GM12878 (cell line): ENCODE measurements around the gene WSCD2. TPM values are rescaled to one million over a fixed set of nuclear protein-coding genes. Genes with fewer than 3 reads are reported as not detected.

Source experiments
- ATAC-seq: fragments of 200-7000 bp; cut with Tn5 transposase; 3 replicates; pipeline ENCODE4 v1.9.1; 2020; ENCODE audit warnings: mild to moderate bottlenecking, moderate library complexity
- BruUV-seq: library from RNA; stranded (reverse); fragments of 400-500 nt; replicated peaks from 2 replicates; lab custom pipeline; 2021; lab: Mats Ljungman, UMichigan
- CTCF ChIA-PET: fragments of 300-600 bp; sonication (Branson Sonifier 250); formaldehyde crosslinking; extraction: SDS; loops from one replicate; lab custom pipeline; 2021; ENCODE audit warnings: inconsistent platforms; lab: Yijun Ruan, JAX
- POLR2A ChIA-PET: fragments of 350-600 bp; formaldehyde crosslinking; extraction: SDS; loops from one replicate; lab custom pipeline; 2021; ENCODE audit warnings: inconsistent platforms; lab: Charles Lee
- RAD21 ChIA-PET: fragments of 300-600 bp; sonication (Branson Sonifier 250); formaldehyde crosslinking; loops from one replicate; lab custom pipeline; 2023; ENCODE audit warnings: antibody characterized with exemption; ENCODE audit not compliant: unreplicated experiment; lab: Charles Lee
- SMC1A ChIA-PET: fragments of 300-600 bp; sonication (Branson Sonifier 250); formaldehyde crosslinking; loops from one replicate; lab custom pipeline; 2023; ENCODE audit not compliant: unreplicated experiment, uncharacterized antibody; lab: Charles Lee
- DNase-seq: peaks from one replicate; pipeline ENCODE4 v3.0.0-alpha.2; 2011; ENCODE audit warnings: low read depth, low spot score
- FAIRE-seq: peaks from 3 replicates; lab custom pipeline; 2011; peaks lifted over from hg19 to GRCh38; lab: Jason Lieb, UNC
- H2AFZ ChIP-seq: 2 replicates; pipeline ENCODE4 v1.6.0; 2011; ENCODE audit warnings: low read depth, low read length, control low read depth; ENCODE audit not compliant: control insufficient read depth
- H3K27ac ChIP-seq: 2 replicates; pipeline ENCODE4 v1.5.1; 2011; ENCODE audit warnings: control low read depth; ENCODE audit not compliant: control insufficient read depth, insufficient read depth
- H3K27me3 ChIP-seq, 2 experiments: replicated peaks in 1 of 2; 2 replicates each; pipeline versions ENCODE4 v1.6.0 to v1.6.1; 2011; ENCODE audit warnings: low read length in 1 of 2; ENCODE audit not compliant: control insufficient read depth in 2 of 2, insufficient read depth in 2 of 2
- H3K36me3 ChIP-seq, 2 experiments: 2 replicates each; pipeline ENCODE4 v1.5.1; 2011; ENCODE audit warnings: low read length in 1 of 2; ENCODE audit not compliant: control insufficient read depth in 2 of 2, insufficient read depth in 2 of 2
- H3K4me1 ChIP-seq: 2 replicates; pipeline ENCODE4 v1.6.1; 2011; ENCODE audit warnings: mild to moderate bottlenecking, low read length, moderate library complexity, mixed read lengths; ENCODE audit not compliant: control insufficient read depth, insufficient read depth
- H3K4me2 ChIP-seq: 2 replicates; pipeline ENCODE4 v1.6.0; 2011; ENCODE audit warnings: control low read depth; ENCODE audit not compliant: control insufficient read depth, insufficient read depth
- H3K4me3 ChIP-seq: fragments of 200-600 bp; sonication (generic); 2 replicates; pipeline ENCODE4 v1.5.1; 2016
- H3K79me2 ChIP-seq: 2 replicates; pipeline ENCODE4 v1.6.0; 2011; ENCODE audit warnings: low read length; ENCODE audit not compliant: control insufficient read depth, insufficient read depth
- H3K9ac ChIP-seq: 2 replicates; pipeline ENCODE4 v1.8.0; 2011; ENCODE audit warnings: low read length, control low read depth, mixed read lengths; ENCODE audit not compliant: control insufficient read depth, insufficient read depth
- H3K9me3 ChIP-seq: replicated peaks from 3 replicates; pipeline ENCODE4 v1.5.1; 2011; ENCODE audit warnings: mild to moderate bottlenecking, low read length; ENCODE audit not compliant: control insufficient read depth, insufficient read depth
- H4K20me1 ChIP-seq: 2 replicates; pipeline ENCODE4 v1.6.0; 2011; ENCODE audit not compliant: control insufficient read depth, insufficient read depth
- CBX3 ChIP-seq: fragments of 200-600 bp; sonication (generic); IDR thresholded peaks from 2 replicates; pipeline ENCODE4 v1.6.1; 2016; ENCODE audit warnings: low read depth, borderline replicate concordance
- CEBPB ChIP-seq, 2 experiments: fragments of 150-350 bp in 1 of 2; IDR thresholded peaks; 2 replicates each; pipeline ENCODE4 v1.6.1; 2012 to 2014; ENCODE audit warnings: low read depth in 2 of 2, low read length in 2 of 2, borderline replicate concordance in 1 of 2, inconsistent platforms in 1 of 2
- CREM ChIP-seq: IDR thresholded peaks from 2 replicates; pipeline ENCODE4 v1.6.1; 2014; ENCODE audit warnings: antibody characterized with exemption, low read depth
- DPF2 ChIP-seq: fragments of 450-650 bp; IDR thresholded peaks from 2 replicates; pipeline ENCODE4 v1.6.1; 2017; ENCODE audit warnings: mild to moderate bottlenecking
- EED ChIP-seq: sonication (generic); IDR thresholded peaks from 2 replicates; pipeline ENCODE4 v1.6.1; 2016; ENCODE audit warnings: antibody characterized with exemption, low read depth
- ETV6 ChIP-seq, 2 experiments: fragments of 450-650 bp in 1 of 2; IDR thresholded peaks in 1 of 2; conservative IDR thresholded peaks in 1 of 2; 2 replicates each; pipeline ENCODE4 v1.6.1; 2014; ENCODE audit warnings: antibody characterized with exemption in 1 of 2, borderline replicate concordance in 1 of 2, low read depth in 1 of 2, mild to moderate bottlenecking in 1 of 2, moderate library complexity in 1 of 2
- JUNB ChIP-seq: IDR thresholded peaks from 2 replicates; pipeline ENCODE4 v1.6.1; 2016; ENCODE audit warnings: antibody characterized with exemption, mild to moderate bottlenecking
- MAX ChIP-seq: IDR thresholded peaks from 2 replicates; pipeline ENCODE4 v1.6.1; 2012; ENCODE audit warnings: low read depth, low read length, improper control_type of control experiment
- MEF2B ChIP-seq: fragments of 450-650 bp; IDR thresholded peaks from 2 replicates; pipeline ENCODE4 v1.6.1; 2018; ENCODE audit warnings: mild to moderate bottlenecking, moderate library complexity; ENCODE audit not compliant: partially characterized antibody, poor library complexity, severe bottlenecking
- MYB ChIP-seq: fragments of 150-350 bp; IDR thresholded peaks from 2 replicates; pipeline ENCODE4 v1.6.1; 2014; ENCODE audit warnings: mild to moderate bottlenecking, low read depth, low read length, borderline replicate concordance
- NFIC ChIP-seq: IDR thresholded peaks from 2 replicates; pipeline ENCODE4 v1.6.1; 2012; ENCODE audit warnings: low read depth, mild to moderate bottlenecking, inconsistent platforms, low read length, moderate library complexity
- POLR2AphosphoS2 ChIP-seq: IDR thresholded peaks from 2 replicates; pipeline ENCODE4 v1.6.1; 2011; ENCODE audit warnings: low read depth, mild to moderate bottlenecking, low read length, improper control_type of control experiment, moderate library complexity
- RAD21 ChIP-seq: IDR thresholded peaks from 2 replicates; pipeline ENCODE4 v1.6.1; 2011; ENCODE audit warnings: mild to moderate bottlenecking, low read depth, low read length, moderate library complexity; ENCODE audit not compliant: insufficient read depth
- RBBP5 ChIP-seq: fragments of 200-600 bp; sonication (generic); conservative IDR thresholded peaks from 2 replicates; pipeline ENCODE4 v1.6.1; 2016
- SMARCA5 ChIP-seq: fragments of 450-650 bp; IDR thresholded peaks from 2 replicates; pipeline ENCODE4 v1.6.1; 2017; ENCODE audit warnings: mild to moderate bottlenecking
- TARDBP ChIP-seq: IDR thresholded peaks from 2 replicates; pipeline ENCODE4 v1.6.1; 2016; ENCODE audit warnings: borderline replicate concordance
- ZBTB11 ChIP-seq: fragments of 450-650 bp; formaldehyde crosslinking; IDR thresholded peaks from 2 replicates; pipeline ENCODE4 v1.5.0; 2022; ENCODE audit warnings: mild to moderate bottlenecking, missing genetic modification characterization
- ZNF274 ChIP-seq: IDR thresholded peaks from one replicate; pipeline ENCODE4 v1.8.0; 2011; ENCODE audit not compliant: insufficient read length, insufficient read depth
- whole genome bisulfite sequencing: methylation state at CpG from one replicate; pipeline ENCODE4 v1.1.6; 2016; ENCODE audit warnings: low lambda C conversion rate; ENCODE audit not compliant: insufficient replicate concordance, insufficient coverage; ENCODE audit errors: missing lambda C conversion rate; 5-methylcytosine and 5-hydroxymethylcytosine counted together
- in situ Hi-C: fragments of 300-500 bp; cut with MboI; formaldehyde crosslinking; loops from 9 replicates; pipeline ENCODE4 v1.14.3; 2018; ENCODE audit warnings: mixed read lengths
- intact Hi-C: fragments of 100-400 bp; cut with micrococcal nuclease; formaldehyde crosslinking; loops from one replicate; pipeline ENCODE4 v1.14.2; 2022; ENCODE audit not compliant: unreplicated experiment
- polyA plus RNA-seq, 11 experiments: library from polyadenylated mRNA; depleted of rRNA in 4 of 11; unstranded in 6 of 11; stranded (reverse) in 5 of 11; fragments of >200 nt; fragmentation: Nextera tagmentation in 4 of 11; fragmentation: Illumina TruSeq in 1 of 11; extraction: Ambion mirVana in 4 of 11; extraction: Trizol in 1 of 11; gene quantifications; 1 replicate in 1 of 11; 2 replicates in 10 of 11; pipeline versions ENCODE4 v1.2.1 to v1.2.3, GENCODE V29; 2011 to 2016; ENCODE audit warnings: inconsistent platforms in 2 of 11, missing spikeins in 2 of 11, low read depth in 1 of 11
- total RNA-seq, 4 experiments: library from RNA; depleted of rRNA in 3 of 4; stranded (reverse); fragments of >200 nt in 3 of 4; fragmentation: Illumina TruSeq in 1 of 4; extraction: Trizol in 1 of 4; gene quantifications; 2 replicates each; pipeline versions ENCODE4 v1.2.1 to v1.2.3, GENCODE V29; 2013 to 2021
- TF ChIP-seq, protein P1 (sequence below): fragments of 450-650 bp; IDR thresholded peaks from 2 replicates; pipeline ENCODE4 v1.6.1; 2014; ENCODE audit warnings: mild to moderate bottlenecking

WSCD2 gene
- total and polyA plus RNA-seq, 10 of the 15 experiments (the other 5 are each of a cell fraction or from before 2014, with no cell fraction given) = 0.41 TPM; not detected in 9

GRCh38 chr12:108098374-108098773, 30.7 kb upstream of the WSCD2 start:
- H2AFZ ChIP-seq = no peak overlapping the region
- ChIA-PET POLR2A (no interaction called here), SMC1A (interaction anchor here (0.7 kb wide), 1 partner anchor 358 kb away, joined by 3 read pairs; no protein-coding TSS in a partner anchor), RAD21 (no interaction called here), CTCF (interaction anchor here (1.2 to 1.3 kb wide), 2 partner anchors 20 to 96 kb away, joined by 3 to 4 read pairs; no protein-coding TSS in a partner anchor)
- FAIRE-seq (no peak), DNase-seq (no peak), ATAC-seq (no peak)
- no peak for TF ChIP-seq ETV6 (conservative IDR thresholded peaks at IDR 0.05 in 1 of 2, IDR thresholded peaks at IDR 0.05 in 1 of 2; ENCODE audit: borderline replicate concordance in 1 of 2, low read depth in 1 of 2)
- TF ChIP-seq CEBPB (IDR thresholded peaks at IDR 0.05; ENCODE audit: borderline replicate concordance in 1 of 2, low read depth in 2 of 2, low read length in 2 of 2) = no peak
- no peak for TF ChIP-seq DPF2
- no peak for TF ChIP-seq RAD21
- no peak for TF ChIP-seq TARDBP
- no peak for TF ChIP-seq MAX
- no peak for TF ChIP-seq ZBTB11 (CRISPR knock-in tag)
- no peak for TF ChIP-seq NFIC
- TF ChIP-seq POLR2AphosphoS2 = no peak
- TF ChIP-seq CREM = no peak
- TF ChIP-seq CBX3 = no peak
- no peak for TF ChIP-seq EED
- TF ChIP-seq, protein P1, sequence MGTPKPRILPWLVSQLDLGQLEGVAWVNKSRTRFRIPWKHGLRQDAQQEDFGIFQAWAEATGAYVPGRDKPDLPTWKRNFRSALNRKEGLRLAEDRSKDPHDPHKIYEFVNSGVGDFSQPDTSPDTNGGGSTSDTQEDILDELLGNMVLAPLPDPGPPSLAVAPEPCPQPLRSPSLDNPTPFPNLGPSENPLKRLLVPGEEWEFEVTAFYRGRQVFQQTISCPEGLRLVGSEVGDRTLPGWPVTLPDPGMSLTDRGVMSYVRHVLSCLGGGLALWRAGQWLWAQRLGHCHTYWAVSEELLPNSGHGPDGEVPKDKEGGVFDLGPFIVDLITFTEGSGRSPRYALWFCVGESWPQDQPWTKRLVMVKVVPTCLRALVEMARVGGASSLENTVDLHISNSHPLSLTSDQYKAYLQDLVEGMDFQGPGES = no peak
- no peak for TF ChIP-seq JUNB
- TF ChIP-seq MEF2B = no peak
- no peak for TF ChIP-seq MYB
- no peak for TF ChIP-seq SMARCA5
- no peak for TF ChIP-seq ZNF274
- no peak for TF ChIP-seq RBBP5
- no peak overlapping the region for H3K27ac ChIP-seq
- BruUV-seq = no TSS peak
- H3K4me1 ChIP-seq = no peaks in the 10 kb centered on the region; the same call in 1 of the 2 replicates
- 73% methylated on average over 8 of the region's 8 CpGs for WGBS
- no peak overlapping the region for H3K4me3 ChIP-seq
- no peaks in the 10 kb centered on the region for H3K9me3 ChIP-seq
- H3K79me2 ChIP-seq = no peaks in the 10 kb centered on the region
- no peaks in the 10 kb centered on the region for H4K20me1 ChIP-seq
- no peaks in the 10 kb centered on the region for H3K36me3 ChIP-seq
- intact Hi-C loops (loop anchor here (5.0 kb wide), 2 partner anchors 399 to 414 kb away; no protein-coding TSS in a partner anchor), in situ Hi-C loops (no loop called here)
- H3K27me3 ChIP-seq = no peaks in the 10 kb centered on the region
- no peak overlapping the region for H3K4me2 ChIP-seq
- no peak overlapping the region for H3K9ac ChIP-seq
